HepG2 (cell line): ENCODE measurements around the gene LAMA5.

Source experiments
- CC2D1A ChIP-seq: sonication (generic); formaldehyde crosslinking; IDR thresholded peaks from 2 replicates; pipeline ENCODE4 v1.8.1; 2023; ENCODE audit warnings: mild to moderate bottlenecking, missing genetic modification reagents
- DBP ChIP-seq: sonication (generic); formaldehyde crosslinking; IDR thresholded peaks from 2 replicates; pipeline ENCODE4 v1.4.0; 2020; ENCODE audit warnings: missing genetic modification reagents; ENCODE audit errors: not compliant biosample characterization
- ELF1 ChIP-seq: sonication (generic); formaldehyde crosslinking; IDR thresholded peaks from 2 replicates; pipeline ENCODE4 v1.4.0; 2020; ENCODE audit warnings: missing genetic modification reagents
- KLF13 ChIP-seq: sonication (generic); formaldehyde crosslinking; IDR thresholded peaks from 2 replicates; pipeline ENCODE4 v1.4.0; 2020; ENCODE audit warnings: mild to moderate bottlenecking, missing genetic modification reagents
- KLF16 ChIP-seq, 2 experiments: sonication (generic) in 1 of 2; formaldehyde crosslinking in 1 of 2; IDR thresholded peaks; 2 replicates each; pipeline versions ENCODE4 v1.6.1 to v1.8.0; 2016 to 2023; ENCODE audit warnings: missing genetic modification reagents in 2 of 2, missing compliant biosample characterization in 1 of 2
- NR1H2 ChIP-seq: sonication (generic); formaldehyde crosslinking; IDR thresholded peaks from 2 replicates; pipeline ENCODE4 v1.8.1; 2022; ENCODE audit warnings: low read depth, missing genetic modification reagents, borderline replicate concordance
- POLR2A ChIP-seq, 2 experiments: IDR thresholded peaks; 2 replicates each; pipeline ENCODE4 v1.6.1; 2011; ENCODE audit warnings: low read depth in 2 of 2, low read length in 2 of 2, mild to moderate bottlenecking in 1 of 2, moderate library complexity in 1 of 2; ENCODE audit not compliant: insufficient read depth in 1 of 2
- SP2 ChIP-seq: sonication (generic); formaldehyde crosslinking; IDR thresholded peaks from 2 replicates; pipeline ENCODE4 v1.5.1; 2020; ENCODE audit warnings: mild to moderate bottlenecking, missing genetic modification reagents
- THAP8 ChIP-seq: sonication (generic); formaldehyde crosslinking; IDR thresholded peaks from 2 replicates; pipeline ENCODE4 v1.5.1; 2020; ENCODE audit warnings: missing genetic modification reagents, mild to moderate bottlenecking, borderline replicate concordance
- TOE1 ChIP-seq: sonication (generic); formaldehyde crosslinking; IDR thresholded peaks from 2 replicates; pipeline ENCODE4 v1.4.0; 2020; ENCODE audit warnings: mild to moderate bottlenecking, missing genetic modification reagents
- USF2 ChIP-seq, 2 experiments: sonication (generic) in 1 of 2; formaldehyde crosslinking in 1 of 2; IDR thresholded peaks; 2 replicates each; pipeline versions ENCODE4 v1.5.1 to v1.6.1; 2011 to 2020; ENCODE audit warnings: borderline replicate concordance in 1 of 2, low read depth in 1 of 2, low read length in 1 of 2, mild to moderate bottlenecking in 1 of 2, missing genetic modification reagents in 1 of 2, moderate library complexity in 1 of 2
- ZNF460 ChIP-seq: sonication (generic); formaldehyde crosslinking; IDR thresholded peaks from 2 replicates; pipeline ENCODE4 v1.5.1; 2020; ENCODE audit warnings: missing genetic modification reagents, mild to moderate bottlenecking, borderline replicate concordance
- ZNF574 ChIP-seq: sonication (generic); formaldehyde crosslinking; IDR thresholded peaks from 2 replicates; pipeline ENCODE4 v1.4.0; 2020; ENCODE audit warnings: missing genetic modification reagents

- TF ChIP-seq ZNF574 (CRISPR knock-in tag) (no peak), USF2 (IDR thresholded peaks at IDR 0.05; ENCODE audit: low read depth, low read length) (no peak), USF2 (CRISPR knock-in tag; IDR thresholded peaks at IDR 0.05; ENCODE audit: borderline replicate concordance) (no peak), ELF1 (CRISPR knock-in tag) (no peak), KLF16 (CRISPR knock-in tag; IDR thresholded peaks at IDR 0.05) (no peak), THAP8 (CRISPR knock-in tag) (no peak), DBP (CRISPR knock-in tag) (no peak), NR1H2 (CRISPR knock-in tag) (no peak), ZNF460 (CRISPR knock-in tag) (no peak), SP2 (no peak), POLR2A (IDR thresholded peaks at IDR 0.05; ENCODE audit: insufficient read depth in 1 of 2, low read depth in 2 of 2, low read length in 2 of 2) (no peak), TOE1 (CRISPR knock-in tag) (no peak), CC2D1A (CRISPR knock-in tag) (no peak), KLF13 (CRISPR knock-in tag) (no peak)
Observed at GRCh38 chr20:62358171-62359042, 8.7 kb downstream of the LAMA5 start.
